HFFc6 (cell line): ENCODE data around the gene CDC26. TPM values are rescaled to one million over a fixed set of nuclear protein-coding genes. Genes with fewer than 3 reads are reported as not detected.
"Not testable (repeated sequence)": the region's sequence is repeated elsewhere in the genome, so short reads cannot be mapped to it uniquely, and the experiment has no call there.

Experiments
- DNase-seq: peaks from one replicate; pipeline ENCODE4 v3.0.0-alpha.2; 2018
- H3K27ac Mint-ChIP-seq: 2 replicates; pipeline ENCODE4 v1.8.0; 2020; ENCODE audit warnings: mild to moderate bottlenecking, mixed read lengths
- H3K27me3 Mint-ChIP-seq: 2 replicates; pipeline ENCODE4 v1.8.0; 2021; ENCODE audit warnings: mild to moderate bottlenecking, moderate library complexity, mixed read lengths; ENCODE audit not compliant: insufficient read depth
- H3K36me3 Mint-ChIP-seq: 2 replicates; pipeline ENCODE4 v1.8.0; 2021; ENCODE audit warnings: low read depth, mixed read lengths
- H3K4me1 Mint-ChIP-seq: 2 replicates; pipeline ENCODE4 v1.8.0; 2020; ENCODE audit warnings: low read depth, mixed read lengths
- H3K4me3 Mint-ChIP-seq: 2 replicates; pipeline ENCODE4 v1.8.0; 2020; ENCODE audit warnings: mild to moderate bottlenecking, moderate library complexity, mixed read lengths
- H3K9me3 Mint-ChIP-seq: 2 replicates; pipeline ENCODE4 v1.8.0; 2020; ENCODE audit warnings: mild to moderate bottlenecking, mixed read lengths
- total RNA-seq, 6 experiments: library from RNA; stranded (reverse); fragmentation: NEBNext Ultra II Directional; extraction: Animal tissue kit (Norgen Biotek cat#: 25700); gene quantifications; 2 replicates in 1 of 6; 3 replicates in 5 of 6; pipeline ENCODE4 v1.2.3, GENCODE V29; 2021
- TF ChIP-seq, protein P1 (sequence below): fragments of 200-600 bp; sonication (generic); IDR thresholded peaks from 2 replicates; pipeline ENCODE4 v1.5.0; 2021; ENCODE audit warnings: antibody characterized with exemption, mild to moderate bottlenecking

The CDC26 gene
- total RNA-seq, 6 experiments from 2014 or later: 27.9 to 37.3 (median 32.9) TPM

DNA sequence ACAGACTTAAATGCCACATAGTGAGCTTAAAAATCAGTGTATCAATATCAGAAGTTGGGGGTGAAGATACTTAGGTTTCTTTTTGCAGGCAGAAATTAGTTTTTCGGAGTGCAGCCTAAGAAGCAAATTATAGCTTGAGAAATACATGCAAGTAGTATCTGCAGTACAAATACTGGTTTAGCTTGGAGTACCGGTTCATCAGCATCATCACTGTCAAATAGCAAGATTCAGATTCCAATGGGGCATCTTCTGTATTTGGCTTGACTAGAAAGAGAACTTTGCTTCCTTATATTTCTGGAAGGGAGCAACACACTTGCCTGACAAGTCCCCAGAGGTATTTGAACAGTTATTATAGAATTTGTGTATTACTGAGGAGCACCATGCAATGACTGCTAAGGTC is 34.2 kb downstream of the CDC26 start:
- Mint-ChIP-seq H3K27me3 (no peaks in the 10 kb centered on the region), H3K36me3 (no peaks in the 10 kb centered on the region), H3K4me1 (peaks cover 12% of the 10 kb centered on the region), H3K27ac (no peak overlapping the region), H3K4me3 (no peak overlapping the region), H3K9me3 (no peaks in the 10 kb centered on the region)
- TF ChIP-seq, protein P1, sequence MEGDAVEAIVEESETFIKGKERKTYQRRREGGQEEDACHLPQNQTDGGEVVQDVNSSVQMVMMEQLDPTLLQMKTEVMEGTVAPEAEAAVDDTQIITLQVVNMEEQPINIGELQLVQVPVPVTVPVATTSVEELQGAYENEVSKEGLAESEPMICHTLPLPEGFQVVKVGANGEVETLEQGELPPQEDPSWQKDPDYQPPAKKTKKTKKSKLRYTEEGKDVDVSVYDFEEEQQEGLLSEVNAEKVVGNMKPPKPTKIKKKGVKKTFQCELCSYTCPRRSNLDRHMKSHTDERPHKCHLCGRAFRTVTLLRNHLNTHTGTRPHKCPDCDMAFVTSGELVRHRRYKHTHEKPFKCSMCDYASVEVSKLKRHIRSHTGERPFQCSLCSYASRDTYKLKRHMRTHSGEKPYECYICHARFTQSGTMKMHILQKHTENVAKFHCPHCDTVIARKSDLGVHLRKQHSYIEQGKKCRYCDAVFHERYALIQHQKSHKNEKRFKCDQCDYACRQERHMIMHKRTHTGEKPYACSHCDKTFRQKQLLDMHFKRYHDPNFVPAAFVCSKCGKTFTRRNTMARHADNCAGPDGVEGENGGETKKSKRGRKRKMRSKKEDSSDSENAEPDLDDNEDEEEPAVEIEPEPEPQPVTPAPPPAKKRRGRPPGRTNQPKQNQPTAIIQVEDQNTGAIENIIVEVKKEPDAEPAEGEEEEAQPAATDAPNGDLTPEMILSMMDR: no peak
- no peak for DNase-seq

DNA sequence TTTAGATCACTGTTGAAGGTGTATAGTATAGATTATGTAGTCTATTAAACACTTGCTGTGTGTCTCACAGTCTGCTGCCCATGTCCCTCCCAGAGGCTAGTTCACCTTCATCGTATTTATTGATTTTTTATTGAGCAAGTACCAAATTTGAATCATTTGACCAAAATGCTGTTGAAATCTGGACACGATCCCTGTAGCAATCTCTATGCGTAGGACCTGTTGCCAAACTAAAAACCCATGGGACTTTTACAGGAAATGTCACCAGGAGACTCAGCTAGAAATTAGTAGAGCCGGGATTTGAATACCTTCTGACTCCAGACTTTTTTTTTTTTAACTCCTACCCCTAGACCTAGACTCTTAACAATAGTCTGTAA is 36.5 kb downstream of the CDC26 start:
- DNase-seq: no peak
- no peaks in the 10 kb centered on the region for H3K9me3 Mint-ChIP-seq
- peaks cover 12% of the 10 kb centered on the region for H3K4me1 Mint-ChIP-seq
- H3K4me3 Mint-ChIP-seq: no peak overlapping the region
- H3K27me3 Mint-ChIP-seq: no peaks in the 10 kb centered on the region
- H3K36me3 Mint-ChIP-seq: no peaks in the 10 kb centered on the region
- H3K27ac Mint-ChIP-seq: no peak overlapping the region
- TF ChIP-seq, protein P1: no peak

DNA sequence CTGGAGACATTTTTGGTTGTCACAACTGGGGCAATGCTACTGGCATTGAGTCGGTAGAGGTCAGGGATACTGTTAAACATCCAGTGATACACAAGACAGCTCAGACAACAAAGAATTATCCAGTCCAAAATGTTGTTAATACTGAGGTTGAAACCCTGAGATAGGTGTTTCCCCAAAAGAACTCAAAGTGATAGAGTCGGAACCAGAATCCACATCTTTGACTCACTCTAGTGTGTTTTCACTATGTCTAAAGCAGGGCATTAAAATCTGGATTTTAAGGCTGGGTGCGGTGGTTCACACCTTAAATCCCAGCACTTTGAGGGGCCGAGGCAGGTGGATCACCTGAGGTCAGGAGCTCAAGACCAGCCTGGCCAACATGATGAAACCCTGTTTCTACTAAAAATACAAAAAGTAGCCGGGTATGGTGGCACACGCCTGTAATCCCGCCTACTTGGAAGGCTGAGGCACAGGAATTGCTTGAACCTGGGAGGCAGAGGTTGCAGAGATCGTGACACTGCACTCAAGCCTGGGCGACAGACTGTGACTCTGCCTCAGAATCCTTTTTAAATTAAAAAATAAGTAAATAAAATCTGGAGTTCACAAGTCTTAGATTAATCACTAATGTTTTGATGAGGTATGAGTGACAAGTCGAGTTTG is 37.0 kb downstream of the CDC26 start:
- Mint-ChIP-seq H3K27me3 (no peaks in the 10 kb centered on the region), H3K4me3 (no peak overlapping the region), H3K27ac (no peak overlapping the region), H3K36me3 (no peaks in the 10 kb centered on the region), H3K4me1 (peaks cover 12% of the 10 kb centered on the region), H3K9me3 (no peaks in the 10 kb centered on the region)
- no peak for DNase-seq
- TF ChIP-seq, protein P1: no peak

DNA sequence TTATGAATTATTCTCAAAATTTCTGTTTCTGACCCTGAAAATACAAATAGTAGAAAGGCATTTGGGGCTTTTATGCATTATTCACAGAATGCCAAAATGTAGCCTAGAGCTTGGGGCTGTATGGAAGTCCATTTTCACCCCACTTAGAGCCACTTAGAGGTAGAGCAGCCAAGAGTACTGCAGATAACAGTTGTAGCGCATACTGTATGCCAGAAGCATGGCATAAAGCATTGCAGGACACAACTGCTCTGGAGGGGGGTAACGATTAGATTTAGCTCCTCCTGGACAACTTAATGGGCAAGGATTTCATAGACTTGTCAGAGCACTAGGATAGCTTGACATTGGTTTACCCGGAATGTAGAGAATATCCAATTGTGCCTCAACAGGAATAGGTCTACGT is 38.3 kb downstream of the CDC26 start:
- Mint-ChIP-seq H3K36me3 (no peaks in the 10 kb centered on the region), H3K9me3 (no peaks in the 10 kb centered on the region), H3K4me1 (peaks cover 18% of the 10 kb centered on the region), H3K27ac (no peak overlapping the region), H3K4me3 (no peak overlapping the region), H3K27me3 (no peaks in the 10 kb centered on the region)
- TF ChIP-seq, protein P1: no peak
- no peak for DNase-seq

DNA sequence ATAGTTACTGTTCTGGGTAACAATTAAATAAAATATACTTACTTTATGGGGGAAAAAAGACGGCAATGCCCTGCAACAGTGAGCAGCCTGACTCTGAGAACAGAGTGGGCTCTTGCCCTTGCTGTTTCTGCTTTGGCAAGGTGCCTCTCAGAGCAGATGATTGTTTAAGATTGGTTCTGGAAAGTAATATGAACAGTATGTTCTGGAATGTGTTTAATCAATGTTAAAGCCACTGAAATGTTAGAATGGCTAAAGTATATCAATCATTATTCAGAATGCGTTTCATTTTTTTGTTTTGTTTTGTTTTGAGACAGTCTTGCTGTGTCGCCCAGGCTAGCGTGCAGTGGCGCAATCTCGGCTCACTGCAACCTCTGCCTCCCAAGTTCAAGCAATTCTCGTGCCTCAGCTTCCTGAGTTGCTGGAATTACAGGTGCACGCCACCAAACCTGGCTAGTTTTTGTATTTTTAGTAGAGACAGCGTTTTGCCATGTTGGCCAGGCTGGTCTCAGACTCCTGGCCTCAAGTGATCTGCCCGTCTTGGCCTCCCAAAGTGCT is 39.6 kb downstream of the CDC26 start:
- not testable (repeated sequence) for H3K27me3 Mint-ChIP-seq, DNase-seq, H3K4me3 Mint-ChIP-seq, H3K9me3 Mint-ChIP-seq, H3K36me3 Mint-ChIP-seq, H3K27ac Mint-ChIP-seq
- peaks cover 18% of the 10 kb centered on the region for H3K4me1 Mint-ChIP-seq

DNA sequence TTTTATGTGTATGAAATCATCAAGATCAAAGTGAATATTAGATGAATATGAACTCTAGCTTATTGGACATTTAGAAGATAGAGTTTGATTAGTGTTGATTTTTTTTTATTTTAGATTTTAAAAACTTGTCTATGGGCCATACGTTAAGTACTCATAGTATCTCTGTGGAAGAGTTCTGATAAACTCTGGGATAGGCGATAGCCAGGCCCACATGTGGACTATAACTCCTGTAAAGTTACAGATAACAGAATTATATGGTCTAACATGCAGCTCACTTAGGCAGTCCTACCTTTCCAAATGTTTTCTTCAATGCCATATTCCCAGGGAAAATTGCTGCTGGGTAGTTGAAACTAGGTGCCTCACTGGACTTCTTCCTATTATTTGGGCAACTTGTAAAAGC is 43.7 kb downstream of the CDC26 start:
- Mint-ChIP-seq H3K4me3 (no peak overlapping the region), H3K27ac (no peak overlapping the region), H3K36me3 (0 out of 2 replicates have a peak, but pooled peaks cover 5% of the 10 kb centered on the region), H3K9me3 (no peaks in the 10 kb centered on the region), H3K4me1 (peaks cover 21% of the 10 kb centered on the region), H3K27me3 (no peaks in the 10 kb centered on the region)
- DNase-seq: no peak
- TF ChIP-seq, protein P1: no peak
